GM19397 (cell line): ENCODE data around the gene PNPT1.
"Not testable (repeated sequence)": the region's sequence is repeated elsewhere in the genome, so short reads cannot be mapped to it uniquely, and the experiment has no call there.

Experiments used
- ATAC-seq: cut with Tn5 transposase; IDR thresholded peaks from one replicate; pipeline ENCODE4 v1.9.1; 2021; ENCODE audit warnings: mild to moderate bottlenecking, moderate library complexity; ENCODE audit not compliant: unreplicated experiment

The PNPT1 gene

DNA sequence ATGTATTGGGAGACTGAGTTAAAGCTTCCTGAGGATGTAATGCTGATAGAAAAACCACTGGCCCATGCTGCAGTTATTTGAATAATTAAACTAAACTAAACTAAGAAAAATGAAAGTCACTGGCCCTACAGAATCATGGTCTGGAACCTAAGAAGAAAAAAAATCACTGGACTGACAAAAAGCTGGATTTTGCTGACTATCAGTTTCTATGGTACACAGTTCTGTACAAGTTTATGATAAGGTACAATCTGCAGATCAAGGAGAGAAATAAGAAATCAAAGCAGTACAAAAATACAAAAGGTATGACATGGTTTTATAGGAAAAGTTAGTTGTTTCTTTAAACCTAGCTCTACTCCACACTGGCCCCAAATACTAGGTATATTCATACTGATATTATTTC, 91.8 kb downstream of the PNPT1 start:
- no peak for ATAC-seq

DNA sequence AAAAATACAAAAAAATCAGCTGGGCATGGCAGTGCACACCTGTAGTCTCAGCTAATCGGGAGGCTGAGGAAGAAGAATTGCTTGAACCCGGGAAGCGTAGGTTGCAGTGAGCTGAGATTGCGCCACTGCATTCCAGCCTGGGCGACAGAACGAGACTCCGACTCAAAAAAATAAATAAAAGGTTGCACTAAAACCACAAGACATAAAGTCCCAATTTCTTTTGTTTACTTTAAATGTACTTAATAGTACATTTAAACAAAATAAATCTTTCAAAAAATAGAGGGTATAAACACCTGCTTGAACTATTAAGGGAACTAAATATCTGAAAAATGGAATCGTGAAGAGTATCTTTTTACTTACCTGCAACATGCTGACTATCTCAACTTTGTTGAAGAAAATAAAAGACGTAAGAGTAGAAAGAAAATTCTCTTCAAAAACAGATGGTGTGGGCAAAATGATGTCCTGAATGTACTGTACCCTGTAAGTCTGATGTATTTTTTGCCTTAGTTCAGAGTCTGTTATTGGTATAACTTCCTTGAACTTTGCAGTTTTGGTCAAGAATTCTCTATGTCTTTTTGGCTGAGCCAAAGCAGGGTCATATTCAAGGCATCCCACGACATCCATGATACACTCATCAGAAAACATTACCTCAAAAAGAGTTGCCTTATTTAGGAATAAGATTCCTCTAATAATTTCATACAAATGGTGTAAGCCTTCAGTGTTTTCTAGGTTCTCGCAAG, 95.4 kb downstream of the PNPT1 start:
- no peak for ATAC-seq

- ATAC-seq, result not testable (repeated sequence)
These were observed 96.8 kb downstream of the PNPT1 start for GRCh38 chr2:55596795-55597194.

GRCh38 chr2:55595536-55595935, 98.1 kb downstream of the PNPT1 start:
- no peak for ATAC-seq

- no peak for ATAC-seq
These were observed 101.5 kb downstream of the PNPT1 start for GRCh38 chr2:55592130-55592529.

DNA sequence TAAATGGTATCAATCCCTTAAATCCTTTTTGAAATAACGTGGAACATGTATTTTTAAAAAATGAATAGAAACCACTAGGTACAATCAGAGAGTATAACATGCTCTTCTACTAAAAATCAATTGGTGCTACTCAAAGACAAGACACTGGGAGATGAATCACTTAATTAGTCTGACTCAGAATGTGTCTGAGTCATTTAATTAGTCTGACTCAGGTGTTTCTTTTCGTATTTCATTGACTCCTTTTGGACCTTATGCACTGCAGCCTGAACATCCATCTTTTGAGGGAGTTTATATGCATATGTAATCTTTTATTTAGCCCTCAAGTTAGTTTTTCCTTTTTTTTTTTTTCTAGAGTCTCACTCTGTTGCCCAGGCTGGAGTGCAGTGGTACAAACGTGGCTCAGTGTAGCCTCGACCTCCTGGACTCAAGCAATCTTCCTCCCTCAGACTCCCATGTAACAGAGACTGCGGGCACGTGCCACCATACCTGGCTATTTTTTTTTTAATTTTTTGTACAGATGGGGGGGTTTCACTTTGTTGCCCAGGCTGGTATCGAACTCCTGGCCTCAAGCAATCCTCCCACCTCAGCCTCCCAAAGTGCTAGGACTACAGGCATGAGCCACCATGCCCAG, 102.7 kb downstream of the PNPT1 start:
- ATAC-seq, result no peak

DNA sequence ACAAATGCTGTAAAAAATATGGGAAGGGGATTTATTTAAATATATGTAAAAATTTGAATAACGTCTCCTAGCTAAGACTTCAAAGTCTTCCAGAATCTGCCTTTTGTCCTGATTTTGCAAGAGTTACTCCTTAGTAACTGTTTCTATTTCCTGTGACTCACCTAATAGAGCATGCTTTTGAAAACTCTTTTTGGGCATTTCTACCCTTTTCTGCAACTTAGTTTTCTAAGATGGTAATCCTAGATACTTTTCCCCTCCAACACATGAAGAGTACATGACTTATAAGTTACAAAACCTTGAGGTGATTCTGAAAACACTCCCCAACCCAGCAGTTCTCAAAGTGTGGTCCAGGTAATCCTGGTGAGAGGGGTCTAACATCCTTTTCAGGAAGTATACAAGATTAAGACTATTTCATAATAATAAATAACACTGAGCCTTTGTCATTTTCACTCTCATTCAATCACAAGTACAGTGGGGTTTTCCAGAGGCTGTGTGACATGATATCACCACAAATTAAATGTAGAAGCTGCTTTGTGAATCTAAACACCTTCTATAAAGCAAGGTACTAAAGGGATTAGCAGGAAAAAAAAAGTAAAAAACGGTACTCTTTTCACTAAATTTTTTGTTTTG, 108.1 kb downstream of the PNPT1 start:
- no peak for ATAC-seq
